Activated CD8-positive, alpha-beta memory T cell treated with anti-CD3 and anti-CD28 coated beads, Interleukin-2, amount 50 U/mL, for 4 hours (primary cell): Measurements from ENCODE around the gene TWIST1.

Experiments
- DNase-seq: peaks from one replicate; pipeline ENCODE4 v3.0.0-alpha.2; 2020

TWIST1 gene

GRCh38 chr7:19112274-19113001 lies 5.0 kb downstream of the TWIST1 start:
- no peak for DNase-seq

- DNase-seq, result no peak
These were observed 5.8 kb downstream of the TWIST1 start for GRCh38 chr7:19111474-19112273.

DNA sequence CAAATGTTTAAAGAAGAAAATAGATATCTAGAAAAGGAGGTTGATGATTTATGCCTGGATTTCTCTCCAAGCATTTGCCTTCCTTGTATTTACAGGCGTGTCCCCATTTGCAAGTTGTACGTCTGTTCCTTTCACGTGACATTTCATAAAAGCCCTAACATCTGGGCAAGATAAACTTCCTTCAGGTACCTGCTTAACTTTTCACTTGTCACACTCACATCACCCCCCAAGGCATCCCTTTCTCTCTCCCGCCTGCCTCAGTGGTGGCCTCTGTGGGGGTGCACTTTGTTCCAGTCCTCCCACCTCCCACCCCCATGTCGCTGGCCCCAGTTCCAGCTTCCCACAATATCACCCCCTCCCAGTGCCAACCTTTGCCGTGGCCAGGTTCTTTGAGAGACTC lies 6.7 kb downstream of the TWIST1 start:
- DNase-seq, result no peak

DNA sequence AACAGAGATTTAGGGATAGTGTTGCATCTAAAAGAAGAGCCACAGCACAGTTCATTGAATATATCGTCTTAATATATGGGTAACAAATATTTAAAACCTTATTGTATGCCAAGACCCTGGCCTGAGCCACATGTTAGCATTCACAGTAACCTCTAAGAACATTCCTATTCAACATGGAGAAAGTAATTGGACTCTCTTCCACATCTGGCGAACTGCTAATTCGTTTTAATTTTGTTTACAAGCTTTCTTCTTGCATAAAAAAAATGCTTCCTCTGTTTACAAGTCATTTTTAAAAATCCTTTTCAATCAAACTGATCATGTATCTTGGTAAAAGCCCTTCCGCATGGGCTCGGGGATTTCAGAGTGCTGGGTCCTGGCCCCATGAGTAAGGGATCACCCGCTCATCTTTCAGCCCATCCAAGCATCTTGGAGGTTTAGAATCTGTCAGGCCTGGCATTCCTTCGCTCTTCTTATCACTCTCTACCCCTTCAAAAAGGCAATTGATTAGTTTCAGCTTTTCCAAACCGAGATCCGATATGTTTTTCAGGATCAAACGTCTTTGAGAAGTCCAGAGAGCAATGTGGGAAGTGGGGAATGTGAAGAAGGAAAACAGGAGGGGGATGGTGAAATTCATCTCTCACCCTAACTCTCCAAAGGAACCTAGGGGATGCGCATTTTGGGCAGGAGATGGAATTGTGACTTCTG lies 7.3 kb downstream of the TWIST1 start:
- no peak for DNase-seq

- no peak for DNase-seq
These were observed 8.2 kb downstream of the TWIST1 start for GRCh38 chr7:19109000-19109946.

DNA sequence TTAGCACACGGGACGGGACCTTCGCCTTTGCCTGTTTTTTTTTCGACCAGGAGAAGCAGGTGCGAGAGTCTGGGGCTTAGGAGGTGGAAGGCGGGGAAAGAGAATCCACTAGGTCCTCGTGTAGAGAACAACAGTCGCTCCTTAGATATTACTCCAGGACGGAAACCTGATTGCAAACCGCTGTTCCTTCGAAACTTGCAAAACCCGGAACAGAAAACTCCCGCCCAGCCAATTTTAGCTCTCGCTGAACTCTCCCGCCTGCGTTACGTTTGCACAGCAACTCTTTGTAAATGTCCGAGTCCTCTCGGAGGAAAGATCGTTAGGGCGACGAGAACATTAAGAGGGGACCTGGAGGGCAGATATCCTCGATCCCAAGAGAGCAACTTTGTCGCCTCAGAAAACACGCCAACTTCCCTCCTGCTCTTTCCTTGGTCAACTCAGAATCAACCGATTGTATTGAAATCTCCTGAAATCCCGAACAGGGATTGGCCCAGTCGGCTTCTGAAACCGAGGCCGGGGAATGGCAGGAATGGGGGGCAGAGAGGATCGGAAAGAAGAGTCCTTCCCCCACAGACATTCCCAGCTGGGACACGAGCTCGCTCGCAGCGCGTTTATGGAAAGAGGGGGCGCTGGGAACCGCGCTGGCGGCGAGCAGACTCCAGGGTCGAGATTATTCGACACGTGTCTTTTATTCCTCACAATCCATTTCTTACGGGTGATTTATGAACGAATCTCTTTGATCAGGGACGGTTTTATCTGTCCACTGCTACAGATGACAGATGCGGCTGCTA lies 9.9 kb downstream of the TWIST1 start:
- DNase-seq, result no peak

DNA sequence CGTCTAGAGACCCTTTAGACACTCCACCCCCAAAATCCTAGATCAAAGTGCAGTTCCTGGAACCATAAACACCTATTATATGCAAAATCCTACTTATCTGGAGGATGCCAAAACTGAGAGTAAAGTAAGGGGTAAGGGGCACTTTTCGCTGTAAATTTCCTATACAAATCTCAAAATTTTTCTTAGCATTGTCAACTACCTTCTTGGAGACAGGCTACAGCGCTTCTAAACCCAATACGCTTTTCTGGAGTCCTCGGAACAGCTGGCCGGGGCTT lies 10.4 kb downstream of the TWIST1 start:
- DNase-seq, result no peak

DNA sequence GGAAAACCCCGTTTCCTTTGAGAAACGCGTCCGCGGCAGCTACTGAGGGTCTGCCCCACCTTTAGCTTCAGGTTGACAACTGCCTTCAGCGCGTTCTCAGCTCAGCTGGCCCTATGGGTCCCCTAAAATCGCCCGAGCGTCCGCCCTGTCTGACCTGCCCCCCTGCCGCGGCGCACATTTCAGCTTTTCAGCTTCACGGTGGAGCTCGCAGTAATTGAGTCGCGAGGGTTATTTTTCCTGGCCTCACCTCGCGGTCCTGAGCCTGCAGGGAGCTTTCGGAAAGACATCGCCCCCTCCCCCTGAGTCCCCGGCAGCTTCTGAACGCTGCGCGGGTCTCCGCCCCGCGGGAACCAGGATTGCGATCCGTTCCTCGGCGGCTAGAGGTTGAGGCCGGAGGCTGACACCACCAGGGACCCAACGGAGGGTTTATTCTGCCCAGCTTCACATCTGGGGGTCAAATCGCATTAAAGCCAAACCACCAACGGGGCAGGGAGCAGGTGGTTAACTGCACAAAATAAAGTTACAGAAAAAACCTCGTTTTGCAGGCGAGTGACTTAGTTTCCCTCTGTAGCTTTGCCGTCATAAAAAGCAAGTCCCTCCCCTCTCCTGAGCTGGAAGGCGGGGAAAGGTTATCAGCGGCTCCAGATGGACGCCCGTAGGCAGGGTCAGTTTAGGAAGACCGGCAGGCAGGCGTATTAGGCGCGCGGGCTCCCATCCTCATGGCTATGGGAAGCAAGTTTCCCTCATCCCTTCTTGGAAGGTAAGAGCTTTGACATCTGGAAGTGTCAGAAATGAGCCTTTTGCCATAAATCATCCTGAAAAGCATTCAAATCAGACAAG lies 11.0 kb downstream of the TWIST1 start:
- no peak for DNase-seq

DNA sequence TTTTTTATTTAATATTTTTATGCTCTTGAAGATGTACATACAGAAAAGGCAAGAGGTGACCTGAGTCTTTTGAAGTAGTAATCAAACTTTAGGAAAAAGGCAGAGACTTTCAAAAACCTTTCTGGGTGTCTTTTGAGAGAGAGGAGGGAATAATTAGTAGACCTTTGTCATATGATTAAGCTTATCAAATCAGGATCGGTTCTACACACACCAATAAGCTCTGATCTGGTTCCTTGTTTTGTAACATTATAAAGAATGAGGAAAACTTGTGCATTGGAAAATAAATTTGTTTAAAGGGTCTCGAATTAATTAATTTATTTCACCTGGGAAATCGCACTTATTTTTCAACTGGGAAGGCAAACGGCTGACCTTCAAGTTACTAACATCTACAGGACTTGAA lies 11.9 kb downstream of the TWIST1 start:
- no peak for DNase-seq

GRCh38 chr7:19104811-19105210 lies 12.6 kb downstream of the TWIST1 start:
- DNase-seq, result no peak

DNA sequence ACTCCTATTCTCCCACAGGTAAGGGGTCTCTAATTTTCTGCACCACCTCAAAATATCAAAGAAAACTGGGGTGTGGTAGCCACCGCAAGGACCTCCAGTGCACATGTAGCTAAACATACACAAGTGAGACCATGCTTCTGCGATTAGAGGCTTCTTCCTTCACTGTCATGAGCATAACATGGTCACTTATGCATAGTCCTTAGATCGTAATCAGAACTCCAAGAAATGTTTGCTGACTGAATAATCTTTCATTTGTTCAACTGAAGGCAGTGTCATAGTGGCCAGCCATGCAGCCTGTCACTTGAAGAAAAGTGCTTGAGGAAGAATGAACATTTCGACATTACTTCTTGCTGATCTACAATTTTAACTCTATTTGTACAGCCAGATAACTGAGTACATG lies 14.6 kb downstream of the TWIST1 start:
- no peak for DNase-seq

GRCh38 chr7:19101909-19102308 lies 15.5 kb downstream of the TWIST1 start:
- no peak for DNase-seq

DNA sequence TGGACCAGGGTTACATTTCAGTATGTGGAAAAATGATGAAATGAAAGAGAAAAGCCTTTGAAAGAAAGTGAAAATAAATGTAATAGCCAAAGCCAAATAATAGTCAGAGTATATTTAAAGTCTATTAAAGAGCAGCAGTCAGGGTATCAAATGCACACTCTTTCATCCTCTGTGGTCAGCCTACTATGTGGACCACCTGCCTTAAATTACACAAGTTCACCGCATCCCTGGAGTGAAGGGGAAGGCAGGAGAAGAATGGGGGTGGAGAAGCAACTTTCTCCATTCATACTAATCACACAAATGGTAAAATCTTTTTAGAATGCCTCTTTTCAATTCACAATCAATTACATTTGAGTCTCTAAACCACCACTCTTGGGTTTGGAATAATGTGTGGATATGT lies 16.0 kb downstream of the TWIST1 start:
- DNase-seq, result no peak

GRCh38 chr7:19099924-19100323 lies 17.5 kb downstream of the TWIST1 start:
- DNase-seq, result no peak

- no peak for DNase-seq
These were observed 18.2 kb downstream of the TWIST1 start for GRCh38 chr7:19099194-19099593.

GRCh38 chr7:19098510-19098909 lies 18.9 kb downstream of the TWIST1 start:
- DNase-seq, result no peak

DNA sequence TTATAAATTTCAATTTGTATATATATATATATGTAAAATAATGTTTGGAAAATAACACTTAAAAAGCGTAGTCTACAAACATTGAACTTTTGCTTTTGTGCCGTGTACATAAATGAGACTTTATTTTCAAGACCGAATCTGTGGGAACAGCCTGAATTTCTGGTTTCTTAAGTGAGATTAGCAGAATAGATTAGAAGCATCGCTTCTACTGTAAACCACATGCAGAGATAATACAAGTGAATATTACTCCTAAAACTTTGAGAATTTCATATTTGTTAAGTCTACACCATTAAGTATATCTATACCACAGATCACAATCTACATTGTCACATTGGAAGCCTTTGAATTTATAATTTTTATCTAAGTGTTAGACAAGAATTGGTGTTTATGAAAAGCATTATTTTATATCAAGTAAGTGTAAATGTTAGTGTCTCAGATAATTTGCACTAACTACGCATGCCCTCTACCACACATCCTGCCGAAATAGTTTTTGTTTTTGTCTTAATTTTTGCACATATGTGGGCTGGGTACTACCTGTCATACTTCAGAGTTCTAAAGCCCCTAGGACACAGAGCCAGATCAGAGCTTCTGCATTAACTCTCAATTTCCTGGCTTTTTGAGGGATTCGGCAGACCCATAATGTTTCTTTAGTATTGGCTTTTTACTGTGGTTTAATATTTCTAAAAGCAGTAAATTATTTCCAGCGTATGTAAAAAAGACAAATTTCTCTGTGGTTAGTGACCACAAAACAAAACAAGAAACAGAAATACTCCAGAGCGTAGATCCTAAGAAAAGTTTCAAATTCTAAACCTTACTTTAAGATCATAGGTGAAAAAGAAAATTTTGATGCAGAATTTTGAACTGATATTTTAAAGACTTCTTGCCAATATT lies 20.0 kb downstream of the TWIST1 start:
- no peak for DNase-seq

DNA sequence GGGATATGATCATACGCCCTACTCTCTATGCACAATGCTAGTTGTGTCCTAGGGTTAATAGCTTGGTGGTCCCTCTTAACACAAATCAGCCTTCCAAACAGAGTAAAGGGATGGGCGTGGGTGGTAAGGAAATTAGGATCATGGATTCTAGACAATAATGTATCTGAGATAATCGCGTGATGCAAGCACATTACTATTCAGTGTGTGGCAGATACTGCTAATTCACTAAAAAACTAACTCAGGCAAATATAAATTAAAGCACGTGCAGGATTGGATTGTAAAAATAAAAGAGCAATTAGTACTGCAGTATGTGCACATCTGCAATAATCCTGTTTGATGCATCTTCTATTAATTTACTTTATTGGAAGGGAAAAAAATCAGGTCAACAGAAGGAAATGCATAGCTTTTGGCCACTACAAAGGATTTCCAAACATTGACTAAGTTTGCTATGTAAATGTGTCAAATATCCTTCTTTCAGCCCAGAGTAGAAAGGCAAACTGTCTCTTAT lies 22.0 kb downstream of the TWIST1 start:
- no peak for DNase-seq

- no peak for DNase-seq
These were observed 22.7 kb downstream of the TWIST1 start for GRCh38 chr7:19094598-19095352.
